Measurements from ENCODE around the gene BHLHA15.

The BHLHA15 gene

DNA sequence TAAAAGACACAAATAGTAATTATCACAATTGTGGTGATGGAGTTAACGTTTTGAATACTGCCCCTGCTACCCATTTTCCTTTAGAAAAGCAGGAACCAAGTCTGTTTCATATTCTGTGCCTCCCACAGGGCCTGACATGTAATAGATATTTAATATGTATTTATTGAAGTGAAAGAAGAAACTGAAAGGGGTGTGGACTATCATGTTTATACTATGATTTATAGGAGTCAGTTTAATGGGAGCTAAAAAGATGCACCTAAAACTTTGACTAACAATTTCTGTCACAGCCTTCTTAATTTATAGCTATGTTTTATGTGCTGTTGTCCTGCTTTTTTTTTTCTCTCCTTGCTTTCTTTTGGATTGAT, 24.1 kb upstream of the BHLHA15 start:
- no peak for DNase-seq (ENCODE audit: low spot score)

GRCh38 chr7:98189559-98189958, 21.7 kb upstream of the BHLHA15 start:
- no peak for DNase-seq (ENCODE audit: low spot score)

DNA sequence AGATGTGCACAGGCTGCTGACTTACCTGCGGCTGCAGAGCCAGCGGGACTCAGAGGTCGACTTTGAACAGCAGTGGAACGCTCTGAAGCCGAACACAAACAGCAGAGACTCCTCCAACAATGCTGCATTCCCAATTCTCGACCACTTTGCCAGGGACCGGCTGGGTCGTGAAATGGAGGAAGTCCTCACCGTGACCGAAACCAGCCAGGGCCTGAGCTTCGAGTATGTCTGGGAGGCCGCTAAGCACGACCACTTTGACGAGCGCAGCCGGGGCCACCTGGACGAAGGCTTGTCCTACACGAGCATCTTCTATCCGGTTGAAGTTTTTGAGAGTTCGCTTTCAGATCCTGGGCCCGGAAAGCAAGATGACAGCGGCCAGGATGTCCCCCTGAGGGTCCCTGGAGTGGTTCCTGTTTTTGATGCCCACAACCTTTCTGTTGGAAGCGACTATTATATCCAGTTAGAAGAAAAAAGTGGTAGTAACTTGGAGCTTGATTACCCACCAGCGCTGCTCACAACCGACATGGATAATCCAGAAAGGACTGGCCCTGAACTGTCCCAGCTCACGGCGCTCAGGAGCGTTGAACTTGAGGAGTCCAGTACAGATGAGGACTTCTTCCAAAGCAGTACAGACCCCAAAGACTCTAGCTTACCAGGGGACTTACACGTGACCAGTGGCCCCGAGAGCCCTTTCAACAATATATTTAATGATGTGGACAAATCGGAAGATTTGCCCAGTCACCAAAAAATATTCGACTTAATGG, 19.4 kb upstream of the BHLHA15 start:
- DNase-seq (ENCODE audit: low spot score), result no peak

DNA sequence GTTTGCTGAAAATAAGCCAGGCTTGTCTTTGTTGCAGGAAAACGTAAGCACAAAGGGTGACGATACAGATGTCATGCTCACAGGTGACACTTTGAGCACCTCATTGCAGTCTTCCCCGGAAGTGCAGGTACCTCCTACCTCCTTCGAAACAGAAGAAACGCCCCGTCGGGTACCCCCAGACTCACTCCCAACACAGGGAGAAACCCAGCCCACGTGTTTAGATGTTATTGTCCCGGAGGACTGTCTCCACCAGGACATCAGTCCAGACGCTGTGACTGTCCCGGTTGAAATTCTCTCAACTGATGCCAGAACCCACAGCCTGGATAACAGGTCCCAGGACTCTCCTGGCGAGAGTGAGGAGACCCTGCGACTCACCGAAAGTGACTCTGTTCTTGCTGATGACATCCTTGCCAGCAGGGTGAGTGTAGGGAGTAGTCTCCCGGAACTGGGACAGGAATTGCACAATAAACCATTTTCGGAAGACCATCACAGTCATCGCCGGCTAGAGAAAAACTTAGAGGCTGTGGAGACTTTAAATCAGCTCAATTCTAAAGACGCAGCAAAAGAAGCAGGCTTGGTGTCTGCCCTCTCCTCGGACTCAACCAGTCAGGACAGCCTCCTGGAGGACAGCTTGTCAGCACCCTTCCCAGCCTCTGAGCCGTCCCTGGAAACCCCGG, 18.3 kb upstream of the BHLHA15 start:
- DNase-seq (ENCODE audit: low spot score), result no peak

DNA sequence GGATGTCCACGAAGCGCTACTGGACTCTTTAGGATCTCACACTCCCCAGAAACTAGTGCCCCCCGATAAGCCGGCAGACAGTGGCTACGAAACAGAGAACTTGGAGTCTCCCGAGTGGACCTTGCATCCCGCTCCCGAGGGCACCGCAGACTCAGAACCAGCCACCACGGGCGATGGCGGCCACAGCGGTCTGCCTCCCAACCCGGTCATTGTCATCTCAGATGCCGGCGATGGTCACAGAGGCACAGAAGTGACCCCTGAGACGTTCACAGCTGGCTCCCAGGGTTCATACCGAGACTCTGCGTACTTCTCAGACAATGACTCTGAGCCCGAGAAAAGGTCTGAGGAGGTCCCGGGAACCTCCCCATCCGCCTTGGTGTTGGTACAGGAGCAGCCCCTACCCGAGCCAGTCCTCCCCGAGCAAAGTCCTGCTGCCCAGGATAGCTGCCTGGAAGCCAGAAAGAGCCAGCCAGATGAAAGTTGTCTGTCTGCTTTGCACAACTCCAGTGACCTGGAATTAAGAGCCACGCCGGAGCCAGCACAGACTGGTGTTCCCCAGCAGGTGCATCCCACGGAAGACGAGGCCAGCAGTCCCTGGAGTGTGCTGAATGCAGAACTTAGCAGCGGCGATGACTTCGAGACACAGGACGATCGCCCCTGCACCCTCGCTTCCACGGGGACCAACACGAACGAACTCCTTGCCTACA, 17.6 kb upstream of the BHLHA15 start:
- DNase-seq (ENCODE audit: low spot score), result no peak

- DNase-seq (ENCODE audit: low spot score), result no peak
Measured at GRCh38 chr7:98194186-98194585, 17.1 kb upstream of the BHLHA15 start.

GRCh38 chr7:98194672-98195457, 16.4 kb upstream of the BHLHA15 start:
- DNase-seq (ENCODE audit: low spot score), result no peak

DNA sequence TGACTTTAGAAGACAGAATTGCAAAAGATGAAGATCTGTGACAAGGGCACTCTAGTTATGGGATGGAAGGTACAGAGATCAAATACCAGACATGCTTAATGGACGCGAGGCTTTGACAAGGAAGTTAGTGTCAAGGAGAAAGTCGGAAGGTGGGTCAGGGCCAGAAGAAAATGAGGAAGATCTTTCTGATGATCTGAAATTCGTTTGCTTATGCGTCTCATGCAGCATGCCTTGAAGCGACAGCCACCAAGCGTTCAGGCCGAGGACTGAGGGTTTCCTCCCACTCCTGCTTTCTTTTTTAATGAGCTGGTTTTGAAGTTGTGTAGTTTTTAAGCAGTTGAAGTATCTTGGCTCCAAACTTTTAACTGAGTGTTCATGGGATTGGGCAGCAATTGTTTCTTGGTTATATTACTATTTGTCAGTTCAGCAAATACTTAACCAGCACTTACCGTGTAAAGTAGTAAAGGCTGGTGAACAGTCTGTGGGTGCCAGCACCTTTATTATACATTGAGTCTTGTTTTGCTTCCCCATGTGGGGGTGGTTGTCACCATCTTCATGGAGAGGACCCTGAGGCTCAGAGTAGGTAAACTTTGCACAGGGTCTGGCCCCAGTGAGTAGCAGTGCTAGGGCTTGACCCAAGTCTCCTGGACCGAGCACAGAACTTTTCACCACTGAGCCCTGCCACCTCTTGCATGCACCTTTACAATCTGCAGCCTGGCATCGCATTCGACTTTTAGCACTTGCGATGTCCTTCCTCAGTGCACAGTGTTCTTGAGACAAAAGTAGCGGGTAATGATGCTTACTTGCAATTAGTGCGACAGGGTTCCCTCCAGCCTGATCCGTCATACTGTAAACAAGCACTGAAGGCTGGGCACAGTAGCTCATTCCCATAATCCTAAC, 14.3 kb upstream of the BHLHA15 start:
- no peak for DNase-seq (ENCODE audit: low spot score)

DNA sequence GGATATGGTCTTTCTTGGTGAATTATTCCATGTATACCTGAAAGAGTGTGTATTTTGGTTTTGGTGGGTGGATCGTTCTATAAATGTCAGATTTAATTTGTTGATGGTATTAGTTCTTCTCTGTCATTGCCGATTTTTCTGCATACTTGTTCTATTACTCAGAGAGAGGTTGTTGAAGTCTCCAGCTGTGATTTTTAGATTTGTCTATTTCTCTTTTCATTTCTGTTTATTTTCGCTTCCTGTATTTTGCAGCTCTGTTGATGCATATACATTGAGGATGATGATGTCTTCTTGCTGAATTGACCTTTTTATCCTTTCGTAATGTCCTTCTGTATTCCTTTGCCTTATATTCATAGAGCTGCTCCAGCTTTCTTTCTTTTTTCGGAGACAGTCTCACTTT, 12.1 kb upstream of the BHLHA15 start:
- DNase-seq (ENCODE audit: low spot score), result no peak

DNA sequence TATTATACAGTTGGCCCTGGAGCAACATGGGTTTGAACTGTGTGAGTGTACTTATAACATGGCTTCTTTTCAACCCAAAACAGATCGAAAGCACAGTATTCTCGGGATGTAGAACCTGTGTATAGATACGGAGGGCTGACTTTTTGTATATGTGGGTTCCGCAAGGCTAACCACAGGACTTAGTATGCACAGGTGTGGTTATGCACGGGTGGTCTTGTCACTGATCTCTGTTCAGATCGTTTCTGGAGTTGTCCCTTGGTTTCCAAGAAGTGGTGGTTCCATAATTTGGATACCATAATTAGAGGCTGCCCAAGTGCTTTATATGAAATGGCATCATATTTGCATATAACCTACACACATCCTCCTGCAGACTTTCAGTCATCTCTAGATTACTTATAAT, 10.9 kb upstream of the BHLHA15 start:
- no peak for DNase-seq (ENCODE audit: low spot score)

DNA sequence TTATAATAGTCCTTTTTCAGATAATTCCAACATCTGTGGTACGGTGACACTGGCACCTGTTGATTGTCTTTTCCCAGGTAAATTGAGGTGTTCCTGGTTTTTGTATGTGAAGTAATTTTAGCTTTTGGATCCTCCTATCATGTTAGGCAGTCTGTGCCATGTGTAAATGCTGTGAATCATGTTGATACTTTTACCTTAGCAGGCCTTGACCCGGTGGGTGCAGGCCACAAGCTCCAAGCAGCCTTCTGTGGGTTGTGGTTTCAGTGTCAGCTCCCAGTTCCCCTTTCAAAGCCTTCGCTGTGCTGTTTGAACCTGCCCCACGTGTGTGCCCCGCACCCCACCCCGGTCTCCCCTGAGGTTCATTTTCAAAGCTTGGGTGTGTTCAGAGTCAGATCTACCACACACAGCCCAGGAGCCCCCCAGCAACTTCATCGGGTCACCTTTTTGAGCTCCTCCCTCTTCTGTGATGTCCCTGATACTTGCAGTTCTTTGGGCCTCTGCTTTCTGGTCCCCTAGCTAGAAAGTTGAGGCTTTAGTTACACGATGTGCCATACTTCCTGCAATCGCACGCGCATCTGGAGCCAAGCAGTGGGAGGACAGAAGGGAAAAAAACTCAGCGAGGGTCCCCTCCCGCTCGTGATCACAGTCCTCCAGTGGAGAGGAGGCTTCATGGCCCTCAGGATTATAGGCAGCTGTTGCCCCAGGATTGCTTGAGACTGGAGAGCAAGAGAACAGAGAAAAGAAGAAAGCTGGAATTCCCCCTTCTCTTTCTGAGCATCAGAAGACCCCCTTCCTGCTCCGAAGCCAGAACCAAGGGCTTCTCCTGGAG, 8.7 kb upstream of the BHLHA15 start:
- no peak for DNase-seq (ENCODE audit: low spot score)

DNA sequence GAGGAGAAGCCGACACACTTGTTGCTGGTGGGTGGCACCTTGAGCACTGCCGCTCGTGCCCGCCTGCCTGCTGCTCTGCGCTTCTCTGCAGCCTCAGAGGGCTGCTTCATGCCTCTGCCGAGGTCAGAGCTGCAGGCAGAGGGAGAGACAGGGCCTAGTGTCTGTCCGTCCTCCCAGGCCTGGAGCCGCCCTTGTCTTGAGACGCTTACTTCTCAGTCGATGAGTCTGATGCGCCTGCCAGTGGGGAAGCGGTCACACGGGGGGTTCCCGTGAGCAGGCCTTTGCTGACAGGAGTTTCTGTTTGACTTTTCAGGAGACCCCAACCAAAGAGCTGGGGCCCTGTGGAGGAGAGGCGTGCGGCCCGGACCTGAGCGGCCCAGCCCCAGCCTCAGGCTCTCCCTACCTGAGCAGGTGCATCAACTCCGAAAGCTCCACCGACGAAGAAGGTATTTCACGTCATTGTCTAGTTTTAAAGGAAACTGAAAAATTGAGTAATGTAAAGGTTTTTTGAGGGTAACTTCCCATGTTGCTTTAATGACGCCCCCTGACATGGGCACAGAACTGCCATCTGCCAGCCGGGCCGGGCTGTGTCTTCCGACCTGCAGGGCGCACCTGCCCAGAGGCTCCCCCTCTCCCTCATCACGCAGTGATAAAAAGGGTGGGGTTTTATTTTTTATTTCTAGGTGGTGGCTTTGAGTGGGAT, 7.8 kb upstream of the BHLHA15 start:
- DNase-seq (ENCODE audit: low spot score), result no peak

GRCh38 chr7:98203964-98204605, 7.2 kb upstream of the BHLHA15 start:
- no peak for DNase-seq (ENCODE audit: low spot score)

GRCh38 chr7:98204670-98205069, 6.6 kb upstream of the BHLHA15 start:
- no peak for DNase-seq (ENCODE audit: low spot score)

- no peak for DNase-seq (ENCODE audit: low spot score)
Measured at GRCh38 chr7:98205162-98205845, 5.9 kb upstream of the BHLHA15 start.

DNA sequence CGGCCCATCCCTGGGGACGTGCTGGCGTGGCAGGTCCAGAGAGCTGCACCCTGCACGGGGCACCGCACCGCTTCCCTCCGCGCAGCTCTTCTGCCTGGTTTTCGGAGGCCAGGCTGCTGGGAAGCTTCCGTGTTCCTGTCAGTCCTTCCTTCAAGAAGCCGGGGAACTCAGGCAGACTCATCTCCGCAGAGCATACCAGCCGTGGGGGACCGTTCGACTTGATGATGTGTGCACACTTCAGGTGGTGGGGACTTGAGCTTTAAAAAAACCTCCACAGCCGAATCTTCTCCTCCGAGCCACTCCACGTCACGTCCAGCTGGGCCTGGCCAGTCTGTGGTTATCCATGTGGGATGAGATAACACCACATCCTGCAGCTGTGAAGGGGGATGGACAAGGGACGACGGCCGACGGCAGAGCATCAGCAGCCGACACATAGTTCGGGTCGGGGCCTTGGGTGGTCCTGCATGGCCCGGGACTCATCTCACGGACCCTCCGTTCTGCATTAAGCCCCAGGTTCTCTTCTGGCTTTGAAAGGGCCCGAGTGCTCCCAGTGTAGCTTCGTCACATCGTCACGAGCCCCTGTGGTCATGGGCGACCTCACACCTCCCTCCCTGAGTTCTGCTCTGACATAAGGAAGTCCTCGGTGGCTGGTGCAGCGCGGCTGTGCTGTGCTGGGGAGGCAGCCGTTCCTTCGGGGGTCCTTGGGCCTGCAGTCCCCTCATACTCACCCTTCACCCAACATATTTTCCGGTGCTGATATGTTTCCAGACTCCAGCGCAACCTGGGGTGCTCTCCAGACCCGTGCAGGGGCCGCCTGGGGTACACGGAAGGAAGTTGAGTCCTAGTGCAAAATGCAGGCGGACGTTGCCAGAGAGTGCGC, 4.5 kb upstream of the BHLHA15 start:
- DNase-seq (ENCODE audit: low spot score), result no peak

DNA sequence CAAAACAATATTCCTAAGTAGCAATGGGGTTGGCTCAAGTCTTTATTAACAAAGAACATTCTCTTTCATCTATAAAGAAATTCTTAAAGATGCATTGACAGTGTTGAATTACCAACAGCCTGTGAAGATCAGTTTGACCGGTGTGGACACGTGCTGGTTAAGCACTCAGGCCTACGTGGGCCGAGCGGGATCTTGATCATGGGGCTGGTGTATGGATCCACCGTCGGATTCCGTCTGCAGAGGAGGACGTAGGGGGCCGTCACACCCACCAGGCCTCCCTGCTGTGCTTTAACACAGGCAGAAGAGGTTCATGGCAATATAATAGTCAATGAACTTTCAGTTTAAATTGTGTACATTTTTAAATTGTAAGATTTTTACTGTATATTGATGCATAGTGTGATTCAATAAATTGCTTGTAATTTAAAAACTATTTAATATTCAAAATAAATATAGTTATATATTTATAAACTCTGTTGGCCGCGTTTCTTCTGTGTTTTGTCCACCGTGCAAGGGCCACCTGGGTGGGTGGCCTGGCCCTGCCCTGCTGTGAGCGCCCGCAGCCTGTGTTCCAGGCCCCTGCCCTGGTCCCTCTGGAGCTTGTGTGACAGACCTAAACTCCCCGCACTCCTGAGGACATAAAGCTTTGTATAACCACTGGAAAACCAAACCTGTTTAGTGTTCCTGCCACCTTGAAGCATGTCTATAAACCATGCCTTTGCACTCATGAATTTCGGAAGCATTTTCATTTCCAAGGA, 1.9 kb upstream of the BHLHA15 start:
- no peak for DNase-seq (ENCODE audit: low spot score)
